HepG2 (cell line): ENCODE results near the gene OSBPL10.

Source experiments
- CTCF ChIP-seq: sonication (generic); formaldehyde crosslinking; IDR thresholded peaks from 2 replicates; pipeline ENCODE4 v1.5.0; 2020; ENCODE audit warnings: mild to moderate bottlenecking, missing genetic modification reagents, moderate library complexity
- EZH2 ChIP-seq: conservative IDR thresholded peaks from 2 replicates; pipeline ENCODE4 v1.6.1; 2012; ENCODE audit warnings: mild to moderate bottlenecking, low read depth, low read length, moderate library complexity
- HDAC6 ChIP-seq: fragments of 200-600 bp; sonication (generic); IDR thresholded peaks from 2 replicates; pipeline ENCODE4 v1.7.0; 2017; ENCODE audit warnings: mild to moderate bottlenecking, antibody characterized with exemption, low read length, low read depth
- JUN ChIP-seq: sonication (generic); formaldehyde crosslinking; IDR thresholded peaks from 2 replicates; pipeline ENCODE4 v1.4.0; 2020; ENCODE audit warnings: mild to moderate bottlenecking, missing genetic modification reagents
- JUNB ChIP-seq: sonication (generic); formaldehyde crosslinking; IDR thresholded peaks from 2 replicates; pipeline ENCODE4 v1.8.0; 2022; ENCODE audit warnings: missing genetic modification reagents, mild to moderate bottlenecking, borderline replicate concordance
- JUND ChIP-seq: sonication (generic); formaldehyde crosslinking; IDR thresholded peaks from 2 replicates; pipeline ENCODE4 v1.8.0; 2022; ENCODE audit warnings: mild to moderate bottlenecking, missing genetic modification reagents
- PATZ1 ChIP-seq: sonication (generic); formaldehyde crosslinking; IDR thresholded peaks from 2 replicates; pipeline ENCODE4 v1.4.0; 2020; ENCODE audit warnings: missing genetic modification reagents
- PBX3 ChIP-seq: sonication (generic); formaldehyde crosslinking; IDR thresholded peaks from 2 replicates; pipeline ENCODE4 v1.8.1; 2023; ENCODE audit warnings: missing genetic modification reagents, inconsistent platforms, borderline replicate concordance
- POLR2A ChIP-seq, 2 experiments: IDR thresholded peaks; 2 replicates each; pipeline ENCODE4 v1.6.1; 2011; ENCODE audit warnings: low read depth in 2 of 2, low read length in 2 of 2, mild to moderate bottlenecking in 1 of 2, moderate library complexity in 1 of 2; ENCODE audit not compliant: insufficient read depth in 1 of 2
- ZBTB37 ChIP-seq: sonication (generic); formaldehyde crosslinking; IDR thresholded peaks from 2 replicates; pipeline ENCODE4 v1.4.0; 2020; ENCODE audit warnings: mild to moderate bottlenecking, missing genetic modification reagents
- ZBTB44 ChIP-seq: sonication (generic); formaldehyde crosslinking; IDR thresholded peaks from 2 replicates; pipeline ENCODE4 v1.4.0; 2020; ENCODE audit warnings: missing genetic modification reagents
- ZNF274 ChIP-seq: sonication (generic); formaldehyde crosslinking; IDR thresholded peaks from 2 replicates; pipeline ENCODE4 v1.5.1; 2020; ENCODE audit warnings: mild to moderate bottlenecking, missing genetic modification reagents
- ZNF460 ChIP-seq: sonication (generic); formaldehyde crosslinking; IDR thresholded peaks from 2 replicates; pipeline ENCODE4 v1.5.1; 2020; ENCODE audit warnings: missing genetic modification reagents, mild to moderate bottlenecking, borderline replicate concordance

GRCh38 chr3:31645256-31645655 is 335.8 kb downstream of the OSBPL10 start:
- TF ChIP-seq PATZ1 (no peak), ZNF274 (no peak), HDAC6 (no peak), JUND (no peak), POLR2A (IDR thresholded peaks at IDR 0.05; ENCODE audit: insufficient read depth in 1 of 2, low read depth in 2 of 2, low read length in 2 of 2) (no peak), ZBTB37 (no peak), CTCF (CRISPR knock-in tag) (no peak), EZH2 (no peak), ZBTB44 (no peak), JUN (CRISPR knock-in tag) (no peak), PBX3 (CRISPR knock-in tag) (no peak), ZNF460 (CRISPR knock-in tag) (no peak), JUNB (no peak)
